ENCODE data around the gene DHDH. TPM values are rescaled to one million over a fixed set of nuclear protein-coding genes. Genes with fewer than 3 reads are reported as not detected.
"Not testable (repeated sequence)": the region's sequence is repeated elsewhere in the genome, so short reads cannot be mapped to it uniquely, and the experiment has no call there.

DHDH gene
- total RNA-seq, 1 donor from 2014 or later: 0.32 TPM

DNA sequence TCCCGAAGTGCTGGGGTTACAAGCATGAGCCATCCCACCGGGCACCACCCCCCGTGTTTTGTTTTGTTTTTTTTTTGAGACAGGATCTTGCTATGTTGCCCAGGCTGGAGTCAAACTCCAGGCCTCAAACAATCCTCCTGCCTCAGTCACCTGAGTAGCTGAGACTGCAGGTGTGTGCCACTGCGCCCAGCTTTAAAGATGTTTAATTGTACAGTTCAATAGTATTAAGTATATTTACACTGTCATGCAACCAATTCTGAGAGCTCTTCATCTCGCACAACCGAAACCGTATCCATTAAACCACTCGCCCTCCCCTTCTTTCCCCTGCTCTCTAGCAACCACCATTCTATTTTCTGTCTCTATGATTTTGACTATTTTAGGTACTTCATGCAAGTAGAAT is 17.7 kb upstream of the DHDH start:
- no peak for DNase-seq (ENCODE audit: low read depth)

- DNase-seq (ENCODE audit: low read depth): no peak
Observed at GRCh38 chr19:48918071-48918470, 15.4 kb upstream of the DHDH start.

- no peak for DNase-seq (ENCODE audit: low read depth)
Observed at GRCh38 chr19:48918801-48919247, 14.7 kb upstream of the DHDH start.

DNA sequence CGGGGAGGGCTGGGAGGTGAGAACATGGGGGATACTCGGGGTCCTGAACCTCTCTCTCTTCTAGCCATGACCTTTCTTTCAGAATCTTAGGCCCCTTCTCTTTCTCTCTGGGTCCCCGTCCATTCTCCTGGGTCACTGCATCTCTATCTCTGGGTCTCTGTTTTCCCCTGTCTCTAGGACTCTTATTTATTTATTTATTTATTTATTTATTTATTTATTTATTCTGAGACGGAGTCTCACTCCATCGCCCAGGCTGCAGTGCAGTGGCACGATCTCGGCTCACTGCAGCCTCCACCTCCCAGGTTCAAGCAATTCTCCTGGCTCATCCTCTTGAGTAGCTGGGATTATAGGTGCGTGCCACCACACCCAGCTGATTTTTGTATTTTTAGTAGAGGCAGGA is 14.2 kb upstream of the DHDH start:
- DNase-seq (ENCODE audit: low read depth): not testable (repeated sequence)

DNA sequence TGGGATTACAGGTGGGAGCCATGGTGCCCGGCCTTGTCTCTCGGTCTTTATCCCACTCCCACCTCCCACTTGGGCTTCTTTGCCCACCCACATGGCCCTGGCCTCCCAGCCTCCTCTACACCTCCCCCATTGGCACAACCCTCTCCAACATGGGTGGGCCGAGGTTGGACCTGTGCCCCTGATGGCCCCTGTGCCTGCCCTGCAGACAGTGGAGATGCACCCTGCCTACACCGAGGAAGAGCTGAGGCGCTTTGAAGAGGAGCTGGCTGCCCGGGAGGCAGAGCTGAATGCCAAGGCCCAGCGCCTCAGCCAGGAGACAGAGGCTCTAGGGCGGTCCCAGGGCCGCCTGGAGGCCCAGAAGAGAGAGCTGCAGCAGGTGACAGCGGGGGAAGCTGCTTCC is 12.6 kb upstream of the DHDH start:
- no peak for DNase-seq (ENCODE audit: low read depth)

DNA sequence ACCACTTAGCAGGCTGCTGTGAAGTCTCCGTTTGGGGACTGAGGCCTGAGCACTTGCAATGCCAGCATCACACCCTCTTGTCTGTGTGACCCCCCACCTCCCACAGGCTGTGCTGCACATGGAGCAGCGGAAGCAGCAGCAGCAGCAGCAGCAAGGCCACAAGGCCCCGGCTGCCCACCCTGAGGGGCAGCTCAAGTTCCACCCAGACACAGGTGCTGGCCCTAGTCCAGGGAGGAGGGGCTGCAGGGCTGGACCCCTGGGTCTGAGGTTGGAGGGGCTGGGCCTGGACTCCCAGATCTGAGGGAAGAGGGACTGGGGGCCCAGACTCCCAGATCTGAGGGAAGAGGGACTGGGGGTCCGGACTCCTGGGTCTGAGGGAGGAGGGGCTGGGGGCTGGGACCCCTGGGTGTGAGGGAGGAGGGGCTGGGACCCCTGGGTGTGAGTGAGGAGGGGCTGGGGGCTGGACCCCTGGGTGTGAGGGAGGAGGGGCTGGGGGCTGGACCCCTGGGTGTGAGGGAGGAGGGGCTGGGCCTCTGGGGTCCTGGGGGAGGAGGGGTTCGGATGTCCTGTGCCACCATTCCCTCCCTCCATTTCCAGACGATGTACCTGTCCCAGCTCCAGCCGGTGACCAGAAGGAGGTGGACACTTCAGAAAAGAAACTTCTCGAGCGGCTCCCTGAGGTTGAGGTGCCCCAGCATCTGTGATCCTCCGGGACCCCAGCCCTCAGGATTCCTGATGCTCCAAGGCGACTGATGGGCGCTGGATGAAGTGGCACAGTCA is 11.6 kb upstream of the DHDH start:
- no peak for DNase-seq (ENCODE audit: low read depth)

DNA sequence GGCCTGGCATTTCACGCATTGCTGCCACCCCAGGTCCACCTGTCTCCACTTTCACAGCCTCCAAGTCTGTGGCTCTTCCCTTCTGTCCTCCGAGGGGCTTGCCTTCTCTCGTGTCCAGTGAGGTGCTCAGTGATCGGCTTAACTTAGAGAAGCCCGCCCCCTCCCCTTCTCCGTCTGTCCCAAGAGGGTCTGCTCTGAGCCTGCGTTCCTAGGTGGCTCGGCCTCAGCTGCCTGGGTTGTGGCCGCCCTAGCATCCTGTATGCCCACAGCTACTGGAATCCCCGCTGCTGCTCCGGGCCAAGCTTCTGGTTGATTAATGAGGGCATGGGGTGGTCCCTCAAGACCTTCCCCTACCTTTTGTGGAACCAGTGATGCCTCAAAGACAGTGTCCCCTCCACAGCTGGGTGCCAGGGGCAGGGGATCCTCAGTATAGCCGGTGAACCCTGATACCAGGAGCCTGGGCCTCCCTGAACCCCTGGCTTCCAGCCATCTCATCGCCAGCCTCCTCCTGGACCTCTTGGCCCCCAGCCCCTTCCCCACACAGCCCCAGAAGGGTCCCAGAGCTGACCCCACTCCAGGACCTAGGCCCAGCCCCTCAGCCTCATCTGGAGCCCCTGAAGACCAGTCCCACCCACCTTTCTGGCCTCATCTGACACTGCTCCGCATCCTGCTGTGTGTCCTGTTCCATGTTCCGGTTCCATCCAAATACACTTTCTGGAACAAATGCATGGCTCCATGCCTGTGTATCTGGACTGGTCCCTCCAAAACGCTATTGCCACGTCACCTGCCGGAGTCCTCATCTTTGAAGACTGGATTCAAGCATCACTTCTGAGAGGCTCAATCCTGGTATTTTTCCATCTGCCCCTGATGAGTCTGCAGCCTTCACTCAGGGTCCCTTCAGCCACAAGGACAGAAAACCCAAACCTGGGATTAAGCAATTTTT is 10.7 kb upstream of the DHDH start:
- DNase-seq (ENCODE audit: low read depth): no peak

GRCh38 chr19:48925240-48925843 is 8.2 kb upstream of the DHDH start:
- peak; percentile 54 for DNase-seq (ENCODE audit: low read depth)

GRCh38 chr19:48925890-48926289 is 7.6 kb upstream of the DHDH start:
- not testable (repeated sequence) for DNase-seq (ENCODE audit: low read depth)

- peak; percentile 78 for DNase-seq (ENCODE audit: low read depth)
Observed at GRCh38 chr19:48926909-48927308, 6.6 kb upstream of the DHDH start.

DNA sequence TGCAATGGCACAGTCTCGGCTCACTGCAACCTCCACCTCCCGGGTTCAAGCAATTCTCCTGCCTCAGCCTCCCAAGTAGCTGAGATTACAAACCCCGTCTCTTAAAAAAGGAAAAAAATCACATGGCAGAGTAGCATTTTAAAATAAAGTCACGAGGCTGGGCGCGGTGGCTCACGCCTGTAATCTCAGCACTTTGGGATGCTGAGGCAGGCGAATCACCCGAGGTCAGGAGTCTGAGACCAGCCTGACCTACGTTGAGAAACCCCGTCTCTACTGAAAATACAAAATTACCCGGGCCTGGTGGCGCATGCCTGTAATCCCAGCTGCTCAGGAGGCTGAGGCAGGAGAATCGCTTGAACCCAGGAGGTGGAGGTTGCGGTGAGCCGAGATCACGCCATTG is 5.8 kb upstream of the DHDH start:
- not testable (repeated sequence) for DNase-seq (ENCODE audit: low read depth)

GRCh38 chr19:48928164-48929025 is 5.1 kb upstream of the DHDH start:
- DNase-seq (ENCODE audit: low read depth): peak; percentile 76

DNA sequence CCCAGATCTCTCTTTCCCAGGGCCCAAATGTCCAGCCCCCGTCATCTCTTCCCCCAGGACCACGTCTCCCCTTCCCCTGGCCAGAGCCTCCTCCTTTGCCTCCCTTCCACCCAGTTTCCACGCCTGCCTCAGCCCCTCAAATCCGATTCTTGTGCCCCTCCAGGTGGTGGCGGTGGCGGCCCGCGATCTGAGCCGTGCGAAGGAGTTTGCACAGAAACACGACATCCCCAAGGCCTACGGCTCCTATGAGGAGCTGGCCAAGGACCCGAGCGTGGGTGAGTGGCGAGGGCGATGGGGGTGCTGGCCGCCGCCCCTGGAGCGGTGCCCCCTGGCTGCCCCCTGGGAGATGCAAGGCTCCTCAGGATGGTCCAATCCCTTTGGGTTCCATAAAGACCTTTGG is 1.3 kb downstream of the DHDH start:
- DNase-seq (ENCODE audit: low read depth): no peak

DNA sequence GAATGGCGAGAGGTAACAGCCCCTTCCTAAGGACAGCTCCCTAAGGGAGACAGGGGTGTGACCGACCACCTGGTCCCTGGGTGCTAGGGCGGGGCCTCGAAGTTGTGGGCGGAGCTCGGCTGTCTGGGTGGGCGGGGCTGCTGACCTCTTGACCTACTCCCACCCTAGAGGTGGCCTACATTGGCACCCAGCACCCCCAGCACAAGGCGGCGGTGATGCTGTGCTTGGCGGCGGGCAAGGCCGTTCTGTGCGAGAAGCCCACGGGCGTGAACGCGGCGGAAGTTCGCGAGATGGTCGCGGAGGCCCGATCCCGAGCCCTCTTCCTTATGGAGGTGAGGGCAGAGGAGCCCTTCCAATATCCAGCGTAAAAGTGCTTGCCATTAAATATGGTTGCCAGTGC is 2.4 kb downstream of the DHDH start:
- no peak for DNase-seq (ENCODE audit: low read depth)

- no peak for DNase-seq (ENCODE audit: low read depth)
Observed at GRCh38 chr19:48938256-48938655, 4.8 kb downstream of the DHDH start.

DNA sequence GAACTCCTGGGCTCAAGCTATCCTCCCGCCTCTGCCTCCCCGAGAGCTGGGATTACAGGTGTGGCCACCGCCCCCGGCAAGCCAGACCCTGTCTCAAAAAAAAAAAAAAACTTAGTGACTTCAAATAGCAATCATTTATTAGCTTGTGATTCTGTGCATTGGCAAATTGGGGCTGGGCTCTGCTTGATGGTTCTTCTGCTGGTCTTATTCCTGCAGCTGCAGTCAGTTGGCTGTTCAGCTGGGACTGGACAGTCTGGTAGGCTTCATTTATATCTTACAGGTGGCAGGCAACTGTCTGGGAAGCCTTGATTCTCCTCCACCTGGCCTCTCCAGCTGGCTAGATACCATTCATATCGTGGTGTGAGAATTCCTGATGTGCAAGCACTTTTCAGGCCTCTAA is 7.4 kb downstream of the DHDH start:
- DNase-seq (ENCODE audit: low read depth): no peak

DNA sequence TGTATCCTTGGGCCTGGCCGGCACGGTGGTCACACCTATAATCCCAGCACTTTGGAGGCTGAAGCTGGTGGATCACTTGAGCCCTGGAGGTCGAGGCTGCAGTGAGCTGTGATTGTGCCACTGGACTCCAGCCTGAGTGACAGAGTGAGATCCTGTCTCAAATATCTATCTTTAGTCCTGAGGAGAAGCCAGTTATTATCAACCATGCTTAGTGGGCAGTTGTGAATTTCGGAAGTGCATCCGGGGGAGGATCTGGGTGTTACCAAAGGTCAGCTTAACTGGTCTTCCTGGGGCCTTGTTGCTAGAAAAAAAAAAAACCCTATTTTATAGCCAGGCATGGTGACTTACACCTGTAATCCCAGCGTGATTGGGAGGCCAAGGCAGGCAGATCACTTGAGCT is 9.6 kb downstream of the DHDH start:
- DNase-seq (ENCODE audit: low read depth): no peak

- DNase-seq (ENCODE audit: low read depth): no peak
Observed at GRCh38 chr19:48945415-48945814, 11.9 kb downstream of the DHDH start.

DNA sequence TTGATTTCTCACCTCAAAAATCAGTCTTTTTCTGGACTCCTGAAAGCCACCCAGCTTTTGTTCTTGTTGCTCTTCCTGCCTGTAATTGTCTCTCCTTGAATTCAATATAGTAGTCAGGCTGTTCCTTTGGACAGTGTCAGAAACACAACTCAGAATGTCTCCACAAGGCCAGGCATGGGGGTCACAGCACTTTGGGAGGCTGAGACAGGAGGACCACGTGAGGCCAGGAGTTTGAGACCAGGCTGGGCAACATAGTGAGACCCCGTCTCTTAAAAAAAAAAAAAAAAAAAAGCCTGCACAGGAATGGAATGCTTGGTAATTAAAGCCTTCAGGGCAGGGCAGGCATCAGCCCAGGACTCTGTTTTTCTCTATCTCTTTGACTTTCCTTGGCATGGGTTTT is 12.3 kb downstream of the DHDH start:
- no peak for DNase-seq (ENCODE audit: low read depth)

DNA sequence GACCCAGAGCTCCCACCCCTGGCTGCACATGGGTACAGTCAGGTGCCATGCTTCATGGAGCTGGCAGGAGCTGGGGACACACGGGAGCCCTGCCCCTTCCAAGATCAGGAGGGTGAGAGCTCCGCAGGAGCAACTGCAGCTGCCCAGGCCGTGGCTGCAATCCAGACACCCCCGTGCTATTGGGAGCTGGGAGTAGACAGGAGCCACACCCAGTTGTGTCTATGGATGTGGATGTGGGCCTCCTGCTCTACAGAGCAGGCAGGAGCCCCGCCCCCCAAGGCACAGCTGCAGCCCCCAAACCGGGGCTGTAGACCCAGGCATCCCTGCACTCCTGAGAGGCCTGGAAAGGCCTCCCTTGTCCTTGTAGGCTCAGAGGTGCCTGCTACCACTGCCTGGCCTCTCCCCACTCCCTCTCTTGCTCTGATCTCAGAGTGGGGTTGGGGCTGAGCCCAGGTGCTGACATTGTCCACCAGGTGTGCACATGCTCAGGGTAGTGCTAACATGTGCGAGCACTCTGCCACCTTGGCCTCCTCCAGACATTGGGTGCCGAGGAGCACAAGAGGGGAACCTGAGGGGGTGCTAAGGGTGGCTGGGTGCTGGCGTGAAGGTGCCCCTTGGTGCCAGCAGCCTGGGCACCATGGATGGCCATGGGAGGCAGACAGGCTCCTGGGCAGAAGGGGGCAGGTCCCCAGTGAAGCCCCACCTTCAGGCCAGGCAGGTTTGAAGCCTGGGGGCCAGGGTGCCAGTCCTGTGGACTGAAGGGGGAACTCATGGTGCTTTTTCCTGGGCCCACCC is 13.2 kb downstream of the DHDH start:
- DNase-seq (ENCODE audit: low read depth): peak; percentile 47

Data from myocyte (in vitro differentiated cells).